ENCODE results near the gene AKAP1. TPM values are rescaled to one million over a fixed set of nuclear protein-coding genes. Genes with fewer than 3 reads are reported as not detected.

The AKAP1 gene
- total RNA-seq, 2 donors from 2014 or later = 61.7 to 124 TPM

DNA sequence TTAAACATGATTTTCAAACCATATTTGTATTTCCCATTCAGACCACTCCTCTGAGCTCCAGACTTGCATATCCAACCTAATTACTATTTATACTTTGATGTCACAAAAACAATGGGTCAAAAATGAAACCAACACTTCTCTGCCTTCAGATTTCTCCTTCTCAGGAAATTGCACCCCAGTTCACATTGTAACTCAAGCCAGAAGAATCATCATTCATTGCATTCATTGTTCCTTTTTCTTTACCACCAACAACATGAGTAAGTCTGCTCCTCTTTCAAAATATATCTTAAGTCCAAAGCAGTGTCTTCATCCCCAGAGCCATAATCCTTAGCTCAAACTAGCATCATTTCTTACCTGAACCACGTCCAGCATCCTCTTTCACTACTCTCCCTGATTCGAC is 2.6 kb upstream of the AKAP1 start:
- 86% methylated on average over 2 of the region's 2 CpGs for WGBS
- intact Hi-C loops (cut with DNase I) = no loop called here
- no peak overlapping the region for H3K4me3 ChIP-seq
- TF ChIP-seq POLR2A (IDR thresholded peaks at IDR 0.05) = no peak
- no peak for TF ChIP-seq POLR2AphosphoS5 (IDR thresholded peaks at IDR 0.05)
- no peaks in the 10 kb centered on the region for H3K27me3 ChIP-seq (replicated peaks; ENCODE audit: insufficient read depth)
- H3K4me1 ChIP-seq (replicated peaks) = no peaks in the 10 kb centered on the region
- H3K36me3 ChIP-seq = no peaks in the 10 kb centered on the region
- H3K9me3 ChIP-seq = no peaks in the 10 kb centered on the region
- no peak overlapping the region for H3K27ac ChIP-seq
- DNase-seq (ENCODE audit: low spot score) = no peak

DNA sequence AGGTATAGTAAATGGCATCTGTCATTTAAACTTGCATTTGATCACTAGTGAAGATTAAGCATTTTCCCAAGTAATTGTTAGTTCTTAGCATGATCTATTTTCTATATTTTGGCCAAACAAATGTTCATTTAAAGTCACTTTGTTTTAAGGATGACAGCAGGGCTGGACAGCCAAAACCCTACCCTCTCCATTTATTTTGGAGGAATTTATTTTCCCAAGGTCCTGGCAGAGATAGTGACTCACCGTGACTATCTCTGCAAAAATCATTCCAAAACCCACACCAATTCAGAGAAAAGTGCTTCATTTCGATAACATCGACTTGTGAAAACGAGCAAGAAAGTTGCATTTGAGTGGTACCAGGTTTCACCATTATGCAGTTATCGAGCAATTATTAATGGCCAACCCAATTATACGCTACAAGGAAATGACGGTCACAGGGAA is 665 bp upstream of the AKAP1 start:
- Histone ChIP-seq H3K4me3 (peak overlapping the region; percentile 71 to 89), H3K27me3 (replicated peaks; ENCODE audit: insufficient read depth) (no peaks in the 10 kb centered on the region), H3K9me3 (no peaks in the 10 kb centered on the region), H3K4me1 (replicated peaks) (peaks cover 5% of the 10 kb centered on the region), H3K27ac (peak overlapping the region; percentile 93 to 97), H3K36me3 (no peaks in the 10 kb centered on the region)
- intact Hi-C loops (cut with DNase I) = no loop called here
- TF ChIP-seq POLR2AphosphoS5 (IDR thresholded peaks at IDR 0.05) = no peak
- TF ChIP-seq, protein P1, sequence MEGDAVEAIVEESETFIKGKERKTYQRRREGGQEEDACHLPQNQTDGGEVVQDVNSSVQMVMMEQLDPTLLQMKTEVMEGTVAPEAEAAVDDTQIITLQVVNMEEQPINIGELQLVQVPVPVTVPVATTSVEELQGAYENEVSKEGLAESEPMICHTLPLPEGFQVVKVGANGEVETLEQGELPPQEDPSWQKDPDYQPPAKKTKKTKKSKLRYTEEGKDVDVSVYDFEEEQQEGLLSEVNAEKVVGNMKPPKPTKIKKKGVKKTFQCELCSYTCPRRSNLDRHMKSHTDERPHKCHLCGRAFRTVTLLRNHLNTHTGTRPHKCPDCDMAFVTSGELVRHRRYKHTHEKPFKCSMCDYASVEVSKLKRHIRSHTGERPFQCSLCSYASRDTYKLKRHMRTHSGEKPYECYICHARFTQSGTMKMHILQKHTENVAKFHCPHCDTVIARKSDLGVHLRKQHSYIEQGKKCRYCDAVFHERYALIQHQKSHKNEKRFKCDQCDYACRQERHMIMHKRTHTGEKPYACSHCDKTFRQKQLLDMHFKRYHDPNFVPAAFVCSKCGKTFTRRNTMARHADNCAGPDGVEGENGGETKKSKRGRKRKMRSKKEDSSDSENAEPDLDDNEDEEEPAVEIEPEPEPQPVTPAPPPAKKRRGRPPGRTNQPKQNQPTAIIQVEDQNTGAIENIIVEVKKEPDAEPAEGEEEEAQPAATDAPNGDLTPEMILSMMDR (IDR thresholded peaks at IDR 0.05) = no peak
- no peak for TF ChIP-seq POLR2A (IDR thresholded peaks at IDR 0.05)
- WGBS = under 1% methylated on average over 7 of the region's 7 CpGs
- no peak for DNase-seq (ENCODE audit: low spot score)

DNA sequence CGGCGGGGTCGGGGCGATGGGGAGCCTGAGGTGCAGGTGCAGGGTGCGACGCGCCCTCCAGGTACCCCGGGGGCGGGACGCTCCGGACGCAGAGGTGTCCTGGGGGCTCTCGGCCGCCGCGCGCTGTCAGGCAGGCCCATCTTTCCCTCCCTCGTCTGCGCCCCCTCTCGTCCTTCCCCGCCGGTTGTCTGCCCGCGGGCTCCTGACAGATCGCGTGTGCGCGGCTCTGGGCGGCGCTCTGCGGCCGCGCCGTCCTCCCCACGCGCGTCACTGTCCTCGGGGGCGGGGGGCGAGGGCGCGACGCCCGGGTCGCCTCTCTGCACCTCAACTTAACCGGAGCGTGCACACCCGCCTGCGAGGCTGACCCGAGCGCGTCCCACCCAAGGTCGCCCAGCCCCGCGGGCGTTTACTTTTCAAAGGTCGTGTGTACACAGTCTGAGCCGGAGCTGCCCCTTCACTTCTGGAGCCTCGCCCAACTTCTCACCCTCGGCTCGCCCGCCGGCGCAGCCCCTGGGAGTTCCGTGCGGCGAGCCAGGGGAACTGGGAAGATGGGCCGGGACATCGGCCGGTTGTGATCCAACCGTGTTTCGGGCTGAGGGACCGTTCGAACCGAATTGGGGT is 512 bp downstream of the AKAP1 start:
- H3K27ac ChIP-seq = peak overlapping the region; percentile 93 to 97
- WGBS = under 1% methylated on average over 74 of the region's 75 CpGs
- H3K4me1 ChIP-seq (replicated peaks) = peaks cover 8% of the 10 kb centered on the region
- peak; percentile 1 for TF ChIP-seq POLR2A (IDR thresholded peaks at IDR 0.05)
- TF ChIP-seq, protein P1 (IDR thresholded peaks at IDR 0.05) = peak in 2 of 4 experiments; percentile 7 to 29
- no peak for TF ChIP-seq POLR2AphosphoS5 (IDR thresholded peaks at IDR 0.05)
- H3K36me3 ChIP-seq = no peaks in the 10 kb centered on the region
- no peaks in the 10 kb centered on the region for H3K9me3 ChIP-seq
- intact Hi-C loops (cut with DNase I) = loop anchor here (5.0 kb wide), 1 partner anchor 53 kb away; no protein-coding TSS in a partner anchor
- no peaks in the 10 kb centered on the region for H3K27me3 ChIP-seq (replicated peaks; ENCODE audit: insufficient read depth)
- no peak for DNase-seq (ENCODE audit: low spot score)
- peak overlapping the region; percentile 71 to 89 for H3K4me3 ChIP-seq

DNA sequence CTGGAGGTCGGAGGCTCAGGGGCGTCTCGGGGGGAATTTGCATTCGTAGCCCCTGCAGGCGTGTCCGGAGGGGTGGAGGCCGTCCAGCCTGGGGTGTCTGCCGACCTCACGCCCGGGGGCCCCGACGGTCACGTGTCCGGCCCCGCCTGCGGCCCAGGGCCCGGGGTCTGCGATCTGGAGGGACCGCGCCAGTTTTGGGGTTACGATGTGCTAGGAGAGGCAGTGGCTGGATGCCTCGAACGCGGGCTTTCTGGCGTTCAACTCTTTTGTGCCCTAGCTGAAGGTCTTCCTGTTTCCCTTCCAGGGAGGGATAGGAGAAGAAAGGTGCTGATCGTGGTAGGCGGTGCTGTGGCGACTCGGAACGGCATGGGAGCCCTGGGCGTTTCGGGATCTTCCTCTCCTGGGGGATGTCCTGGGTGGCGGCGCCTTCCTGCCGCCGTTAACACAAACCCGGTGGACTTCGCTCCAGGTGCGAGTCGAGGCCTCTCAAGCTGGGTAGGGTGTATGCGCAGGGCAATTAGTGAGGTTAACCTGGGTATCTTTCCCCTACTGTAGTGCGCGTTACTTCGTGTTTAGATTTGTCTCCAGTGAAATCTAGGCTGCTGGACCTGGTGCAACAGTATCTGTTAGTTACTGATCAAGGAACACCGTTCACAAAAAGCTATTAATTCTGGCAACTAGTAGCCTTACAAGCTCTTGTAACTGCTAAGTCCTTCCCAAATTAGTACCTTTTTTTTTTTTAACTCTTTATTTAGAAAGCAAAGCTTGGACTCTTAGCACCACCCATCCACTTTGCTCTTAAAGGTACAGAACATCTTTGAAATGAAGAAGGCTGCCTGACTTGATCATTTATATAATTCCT is 1.3 kb downstream of the AKAP1 start:
- H3K4me3 ChIP-seq = peak overlapping the region; percentile 71 to 89
- intact Hi-C loops (cut with DNase I) = loop anchor here (5.0 kb wide), 1 partner anchor 54 kb away; no protein-coding TSS in a partner anchor
- no peaks in the 10 kb centered on the region for H3K9me3 ChIP-seq
- TF ChIP-seq POLR2A (IDR thresholded peaks at IDR 0.05) (no peak), POLR2AphosphoS5 (IDR thresholded peaks at IDR 0.05) (peak; percentile 47)
- 2% methylated on average over 45 of the region's 45 CpGs for WGBS
- DNase-seq (ENCODE audit: low spot score) = no peak
- H3K36me3 ChIP-seq = no peaks in the 10 kb centered on the region
- H3K27me3 ChIP-seq (replicated peaks; ENCODE audit: insufficient read depth) = no peaks in the 10 kb centered on the region
- H3K27ac ChIP-seq = peak overlapping the region; percentile 93 to 97
- H3K4me1 ChIP-seq (replicated peaks) = peaks cover 15% of the 10 kb centered on the region

DNA sequence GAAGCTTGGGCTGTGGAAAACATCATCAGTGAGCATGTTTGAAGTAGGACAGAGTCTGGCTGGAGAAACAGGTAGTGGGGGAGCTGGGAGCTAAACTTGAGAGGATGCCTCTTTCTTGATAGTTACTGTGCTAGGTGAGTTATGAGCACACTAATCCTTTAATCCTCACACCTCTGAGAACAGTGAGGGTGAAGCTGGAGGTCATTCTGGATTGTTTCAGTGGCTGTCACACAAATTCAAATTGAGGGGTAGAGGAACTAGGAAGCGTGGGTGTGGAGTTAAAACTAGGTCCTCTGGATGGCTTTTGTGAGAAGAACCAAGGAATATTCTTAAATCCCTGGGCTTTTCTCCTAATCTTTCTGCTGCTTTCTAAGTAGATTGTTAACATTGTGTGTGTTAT is 3.3 kb downstream of the AKAP1 start:
- intact Hi-C loops (cut with DNase I) = loop anchor here (5.0 kb wide), 1 partner anchor 56 kb away; no protein-coding TSS in a partner anchor
- 92% methylated on average over 1 of the region's 1 CpG for WGBS
- H3K4me3 ChIP-seq = no peak overlapping the region
- H3K27ac ChIP-seq = peak overlapping the region; percentile 33 to 65
- H3K27me3 ChIP-seq (replicated peaks; ENCODE audit: insufficient read depth) = no peaks in the 10 kb centered on the region
- TF ChIP-seq POLR2AphosphoS5 (IDR thresholded peaks at IDR 0.05) = no peak
- TF ChIP-seq, protein P1 (IDR thresholded peaks at IDR 0.05) = no peak
- TF ChIP-seq POLR2A (IDR thresholded peaks at IDR 0.05) = no peak
- no peak for DNase-seq (ENCODE audit: low spot score)
- no peaks in the 10 kb centered on the region for H3K9me3 ChIP-seq
- H3K4me1 ChIP-seq (replicated peaks) = peaks cover 23% of the 10 kb centered on the region
- no peaks in the 10 kb centered on the region for H3K36me3 ChIP-seq

Data from prostate gland (tissue), 2 donors.